HepG2 (cell line): ENCODE measurements around the gene FFAR2. TPM values are rescaled to one million over a fixed set of nuclear protein-coding genes. Genes with fewer than 3 reads are reported as not detected.

ENCODE experiments used
- HNF4A ChIP-seq: sonication (generic); formaldehyde crosslinking; IDR thresholded peaks from 2 replicates; pipeline ENCODE4 v1.4.0; 2020; ENCODE audit warnings: missing genetic modification reagents
- KAT7 ChIP-seq: IDR thresholded peaks from 2 replicates; pipeline ENCODE4 v1.6.1; 2018; ENCODE audit warnings: borderline replicate concordance, missing compliant biosample characterization
- MTA3 ChIP-seq: sonication (generic); formaldehyde crosslinking; IDR thresholded peaks from 2 replicates; pipeline ENCODE4 v1.4.0; 2020; ENCODE audit warnings: missing genetic modification reagents
- NFYB ChIP-seq: sonication (generic); formaldehyde crosslinking; IDR thresholded peaks from 2 replicates; pipeline ENCODE4 v1.4.0; 2020; ENCODE audit warnings: missing genetic modification reagents
- PCBP1 ChIP-seq: fragments of 200-400 bp; formaldehyde crosslinking; IDR thresholded peaks from 2 replicates; pipeline ENCODE4 v1.6.1; 2017; ENCODE audit warnings: mild to moderate bottlenecking, low read depth, low read length, borderline replicate concordance
- SNAPC5 ChIP-seq: sonication (generic); formaldehyde crosslinking; IDR thresholded peaks from 2 replicates; pipeline ENCODE4 v1.8.1; 2023; ENCODE audit warnings: mild to moderate bottlenecking, missing genetic modification reagents, borderline replicate concordance
- ZNF407 ChIP-seq: sonication (generic); formaldehyde crosslinking; IDR thresholded peaks from one replicate; pipeline ENCODE4 v1.5.1; 2020; ENCODE audit warnings: mild to moderate bottlenecking, missing genetic modification reagents; ENCODE audit errors: not compliant biosample characterization
- ZNF556 ChIP-seq: sonication (generic); formaldehyde crosslinking; IDR thresholded peaks from 2 replicates; pipeline ENCODE4 v1.4.0; 2020; ENCODE audit warnings: mild to moderate bottlenecking, missing genetic modification reagents, borderline replicate concordance
- ZNF660 ChIP-seq: sonication (generic); formaldehyde crosslinking; IDR thresholded peaks from 2 replicates; pipeline ENCODE4 v1.5.1; 2020; ENCODE audit warnings: mild to moderate bottlenecking, low read depth, missing genetic modification reagents, borderline replicate concordance
- ZNF780A ChIP-seq: sonication (generic); formaldehyde crosslinking; IDR thresholded peaks from 2 replicates; pipeline ENCODE4 v1.8.0; 2022; ENCODE audit warnings: mild to moderate bottlenecking, missing genetic modification reagents, moderate library complexity
- polyA plus RNA-seq, 8 experiments: library from polyadenylated mRNA; depleted of rRNA in 3 of 8; stranded (reverse) in 7 of 8; unstranded in 1 of 8; fragments of >200 nt; fragmentation: Illumina TruSeq in 4 of 8; extraction: Trizol in 4 of 8; gene quantifications; 2 replicates each; pipeline versions ENCODE4 v1.2.1 to v1.2.3, GENCODE V29; 2011 to 2016; ENCODE audit warnings: low read depth in 4 of 8, missing spikeins in 1 of 8, mixed read lengths in 1 of 8; ENCODE audit not compliant: insufficient read depth in 1 of 8
- total RNA-seq, 5 experiments: library from RNA; depleted of rRNA; stranded (reverse); fragments of >200 nt; fragmentation: Illumina TruSeq; extraction: Trizol; gene quantifications; 2 replicates each; pipeline ENCODE4 v1.2.3, GENCODE V29; 2016; ENCODE audit warnings: low read depth in 1 of 5
- TF ChIP-seq, protein P1 (sequence below): sonication (generic); formaldehyde crosslinking; IDR thresholded peaks from 2 replicates; pipeline ENCODE4 v1.4.0; 2020; ENCODE audit warnings: mild to moderate bottlenecking, missing genetic modification reagents
- TF ChIP-seq, protein P2 (sequence below): sonication (generic); formaldehyde crosslinking; IDR thresholded peaks from 2 replicates; pipeline ENCODE4 v1.4.0; 2020; ENCODE audit warnings: missing genetic modification reagents
- TF ChIP-seq, protein P3 (sequence below): sonication (generic); formaldehyde crosslinking; IDR thresholded peaks from 2 replicates; pipeline ENCODE4 v1.4.0; 2020; ENCODE audit warnings: missing genetic modification reagents, mild to moderate bottlenecking, borderline replicate concordance

Gene FFAR2
- total and polyA plus RNA-seq, 2 of the 13 experiments (the other 11 are each of a cell fraction or from before 2014, with no cell fraction given) = 0.12 TPM; not detected in 1

- TF ChIP-seq, protein P1, sequence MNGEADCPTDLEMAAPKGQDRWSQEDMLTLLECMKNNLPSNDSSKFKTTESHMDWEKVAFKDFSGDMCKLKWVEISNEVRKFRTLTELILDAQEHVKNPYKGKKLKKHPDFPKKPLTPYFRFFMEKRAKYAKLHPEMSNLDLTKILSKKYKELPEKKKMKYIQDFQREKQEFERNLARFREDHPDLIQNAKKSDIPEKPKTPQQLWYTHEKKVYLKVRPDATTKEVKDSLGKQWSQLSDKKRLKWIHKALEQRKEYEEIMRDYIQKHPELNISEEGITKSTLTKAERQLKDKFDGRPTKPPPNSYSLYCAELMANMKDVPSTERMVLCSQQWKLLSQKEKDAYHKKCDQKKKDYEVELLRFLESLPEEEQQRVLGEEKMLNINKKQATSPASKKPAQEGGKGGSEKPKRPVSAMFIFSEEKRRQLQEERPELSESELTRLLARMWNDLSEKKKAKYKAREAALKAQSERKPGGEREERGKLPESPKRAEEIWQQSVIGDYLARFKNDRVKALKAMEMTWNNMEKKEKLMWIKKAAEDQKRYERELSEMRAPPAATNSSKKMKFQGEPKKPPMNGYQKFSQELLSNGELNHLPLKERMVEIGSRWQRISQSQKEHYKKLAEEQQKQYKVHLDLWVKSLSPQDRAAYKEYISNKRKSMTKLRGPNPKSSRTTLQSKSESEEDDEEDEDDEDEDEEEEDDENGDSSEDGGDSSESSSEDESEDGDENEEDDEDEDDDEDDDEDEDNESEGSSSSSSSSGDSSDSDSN (CRISPR knock-in tag) = no peak
- TF ChIP-seq, protein P2, sequence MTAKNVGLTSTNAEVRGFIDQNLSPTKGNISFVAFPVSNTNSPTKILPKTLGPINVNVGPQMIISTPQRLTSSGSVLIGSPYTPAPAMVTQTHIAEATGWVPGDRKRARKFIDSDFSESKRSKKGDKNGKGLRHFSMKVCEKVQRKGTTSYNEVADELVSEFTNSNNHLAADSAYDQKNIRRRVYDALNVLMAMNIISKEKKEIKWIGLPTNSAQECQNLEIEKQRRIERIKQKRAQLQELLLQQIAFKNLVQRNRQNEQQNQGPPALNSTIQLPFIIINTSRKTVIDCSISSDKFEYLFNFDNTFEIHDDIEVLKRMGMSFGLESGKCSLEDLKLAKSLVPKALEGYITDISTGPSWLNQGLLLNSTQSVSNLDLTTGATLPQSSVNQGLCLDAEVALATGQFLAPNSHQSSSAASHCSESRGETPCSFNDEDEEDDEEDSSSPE (CRISPR knock-in tag) = no peak
- TF ChIP-seq ZNF407 (CRISPR knock-in tag) (no peak), KAT7 (CRISPR knock-in tag) (no peak), HNF4A (CRISPR knock-in tag) (peak; percentile 54), PCBP1 (no peak), ZNF660 (CRISPR knock-in tag) (no peak), MTA3 (CRISPR knock-in tag) (no peak), ZNF556 (CRISPR knock-in tag) (no peak), NFYB (CRISPR knock-in tag) (no peak), ZNF780A (CRISPR knock-in tag) (no peak), SNAPC5 (CRISPR knock-in tag) (no peak)
- TF ChIP-seq, protein P3, sequence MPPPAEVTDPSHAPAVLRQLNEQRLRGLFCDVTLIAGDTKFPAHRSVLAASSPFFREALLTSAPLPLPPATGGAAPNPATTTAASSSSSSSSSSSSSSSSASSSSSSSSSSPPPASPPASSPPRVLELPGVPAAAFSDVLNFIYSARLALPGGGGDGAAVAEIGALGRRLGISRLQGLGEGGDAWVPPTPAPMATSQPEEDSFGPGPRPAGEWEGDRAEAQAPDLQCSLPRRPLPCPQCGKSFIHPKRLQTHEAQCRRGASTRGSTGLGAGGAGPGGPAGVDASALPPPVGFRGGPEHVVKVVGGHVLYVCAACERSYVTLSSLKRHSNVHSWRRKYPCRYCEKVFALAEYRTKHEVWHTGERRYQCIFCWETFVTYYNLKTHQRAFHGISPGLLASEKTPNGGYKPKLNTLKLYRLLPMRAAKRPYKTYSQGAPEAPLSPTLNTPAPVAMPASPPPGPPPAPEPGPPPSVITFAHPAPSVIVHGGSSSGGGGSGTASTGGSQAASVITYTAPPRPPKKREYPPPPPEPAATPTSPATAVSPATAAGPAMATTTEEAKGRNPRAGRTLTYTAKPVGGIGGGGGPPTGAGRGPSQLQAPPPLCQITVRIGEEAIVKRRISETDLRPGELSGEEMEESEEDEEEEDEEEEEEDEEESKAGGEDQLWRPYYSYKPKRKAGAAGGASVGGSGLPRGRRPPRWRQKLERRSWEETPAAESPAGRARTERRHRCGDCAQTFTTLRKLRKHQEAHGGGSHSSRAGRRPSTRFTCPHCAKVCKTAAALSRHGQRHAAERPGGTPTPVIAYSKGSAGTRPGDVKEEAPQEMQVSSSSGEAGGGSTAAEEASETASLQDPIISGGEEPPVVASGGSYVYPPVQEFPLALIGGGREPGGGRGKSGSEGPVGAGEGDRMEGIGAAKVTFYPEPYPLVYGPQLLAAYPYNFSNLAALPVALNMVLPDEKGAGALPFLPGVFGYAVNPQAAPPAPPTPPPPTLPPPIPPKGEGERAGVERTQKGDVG (CRISPR knock-in tag) = no peak; the same call in 1 of the 2 replicates
These were observed 11.5 kb downstream of the FFAR2 start (continued) for GRCh38 chr19:35459414-35460082.
